Panc1 (cell line): ENCODE results near the gene SNRK. TPM values are rescaled to one million over a fixed set of nuclear protein-coding genes. Genes with fewer than 3 reads are reported as not detected.

Source experiments
- ATAC-seq: fragments of 200-7000 bp; cut with Tn5 transposase; 2 replicates; pipeline ENCODE4 v1.9.1; 2020; ENCODE audit warnings: mild to moderate bottlenecking, moderate library complexity
- BruUV-seq: library from RNA; stranded (reverse); fragments of 400-500 nt; replicated peaks from 2 replicates; lab custom pipeline; 2021; lab: Mats Ljungman, UMichigan
- CTCF ChIA-PET: fragments of 300-600 bp; sonication (Branson Sonifier 250); formaldehyde crosslinking; loops from one replicate; lab custom pipeline; 2022; ENCODE audit warnings: antibody characterized with exemption; lab: Charles Lee
- POLR2A ChIA-PET: fragments of 300-600 bp; sonication (Branson Sonifier 250); formaldehyde crosslinking; loops from one replicate; lab custom pipeline; 2022; ENCODE audit warnings: antibody characterized with exemption; lab: Charles Lee
- DNase-seq: peaks from one replicate; pipeline ENCODE4 v3.0.0-alpha.2; 2010; ENCODE audit warnings: low read depth, low spot score
- H3K27ac ChIP-seq: 2 replicates; pipeline ENCODE4 v1.5.1; 2011; ENCODE audit warnings: mild to moderate bottlenecking, low read length, inconsistent platforms
- H3K27me3 ChIP-seq: fragments of 200-500 bp; sonication (Bioruptor generic); 2 replicates; pipeline ENCODE4 v1.6.0; 2014; ENCODE audit warnings: low read length, inconsistent platforms; ENCODE audit not compliant: control insufficient read depth, insufficient read depth
- H3K36me3 ChIP-seq: fragments of 200-500 bp; sonication (Bioruptor generic); 2 replicates; pipeline ENCODE4 v1.5.1; 2014; ENCODE audit warnings: inconsistent platforms, mild to moderate bottlenecking, low read length, moderate library complexity; ENCODE audit not compliant: control insufficient read depth, insufficient read depth
- H3K4me1 ChIP-seq: 2 replicates; pipeline ENCODE4 v1.5.1; 2011; ENCODE audit warnings: inconsistent platforms, mild to moderate bottlenecking, low read length, moderate library complexity; ENCODE audit not compliant: control insufficient read depth, insufficient read depth
- H3K4me3 ChIP-seq, 2 experiments: 2 replicates each; pipeline ENCODE4 v1.5.1; 2011 to 2012; ENCODE audit warnings: low read depth in 2 of 2, low read length in 2 of 2, mild to moderate bottlenecking in 2 of 2, inconsistent platforms in 1 of 2, moderate library complexity in 1 of 2
- H3K9me3 ChIP-seq: fragments of 200-500 bp; sonication (Bioruptor generic); 2 replicates; pipeline ENCODE4 v1.5.1; 2014; ENCODE audit warnings: low read depth, mild to moderate bottlenecking, inconsistent platforms, low read length, moderate library complexity; ENCODE audit not compliant: control insufficient read depth, insufficient read depth
- CTCF ChIP-seq: fragments of 450-650 bp; IDR thresholded peaks from 2 replicates; pipeline ENCODE4 v1.5.1; 2017; ENCODE audit warnings: mild to moderate bottlenecking
- POLR2AphosphoS5 ChIP-seq: IDR thresholded peaks from 2 replicates; pipeline ENCODE4 v1.6.1; 2012; ENCODE audit warnings: mild to moderate bottlenecking, low read depth, low read length, moderate library complexity
- REST ChIP-seq, 2 experiments: IDR thresholded peaks; 2 replicates each; pipeline ENCODE4 v1.6.1; 2011 to 2012; ENCODE audit warnings: low read depth in 2 of 2, control low read depth in 1 of 2, low read length in 1 of 2, mild to moderate bottlenecking in 1 of 2, moderate library complexity in 1 of 2; ENCODE audit not compliant: insufficient read depth in 1 of 2
- SIN3A ChIP-seq: IDR thresholded peaks from 2 replicates; pipeline ENCODE4 v1.6.1; 2012; ENCODE audit warnings: low read depth, mild to moderate bottlenecking, low read length, moderate library complexity, borderline replicate concordance; ENCODE audit not compliant: insufficient read depth
- TCF7L2 ChIP-seq: IDR thresholded peaks from 2 replicates; pipeline ENCODE4 v1.6.1; 2011; ENCODE audit warnings: mild to moderate bottlenecking, low read depth, low read length, inconsistent platforms
- in situ Hi-C: cut with HindIII; loops from 2 replicates; pipeline ENCODE4 v1.10.0; 2016; ENCODE audit warnings: low sequenced_read_pairs, low pct_unique_long_range_greater_than_20kb
- intact Hi-C: fragments of 100-400 bp; cut with micrococcal nuclease; formaldehyde crosslinking; loops from one replicate; pipeline ENCODE4 v1.10.0; 2022; ENCODE audit not compliant: unreplicated experiment
- total RNA-seq: library from RNA; stranded (reverse); gene quantifications from one replicate; pipeline ENCODE4 v1.2.1, GENCODE V29; 2021; ENCODE audit not compliant: unreplicated experiment

The SNRK gene
- total RNA-seq, 1 experiment from 2014 or later = 11.0 TPM

GRCh38 chr3:43260412-43260811 is 25.9 kb upstream of the SNRK start:
- no peaks in the 10 kb centered on the region for H3K27me3 ChIP-seq
- no peaks in the 10 kb centered on the region for H3K36me3 ChIP-seq
- TF ChIP-seq TCF7L2 (no peak), REST (IDR thresholded peaks at IDR 0.05; ENCODE audit: insufficient read depth in 1 of 2, low read depth in 2 of 2, low read length in 1 of 2) (no peak), SIN3A (no peak), POLR2AphosphoS5 (no peak), CTCF (no peak)
- ChIA-PET CTCF (no interaction called here), POLR2A (no interaction called here)
- H3K4me1 ChIP-seq = no peaks in the 10 kb centered on the region
- in situ Hi-C loops = no loop called here
- intact Hi-C loops = no loop called here
- H3K4me3 ChIP-seq = no peak overlapping the region
- no peak overlapping the region for H3K27ac ChIP-seq
- DNase-seq (no peak), ATAC-seq (no peak)
- BruUV-seq = no TSS peak
- no peaks in the 10 kb centered on the region for H3K9me3 ChIP-seq

- DNase-seq (no peak), ATAC-seq (no peak)
- in situ Hi-C loops = no loop called here
- no peaks in the 10 kb centered on the region for H3K9me3 ChIP-seq
- POLR2A ChIA-PET = no interaction called here
- no peaks in the 10 kb centered on the region for H3K4me1 ChIP-seq
- intact Hi-C loops = no loop called here
- no peak overlapping the region for H3K4me3 ChIP-seq
- no TSS peak for BruUV-seq
- no peak for TF ChIP-seq CTCF
- TF ChIP-seq SIN3A = no peak
- no peak for TF ChIP-seq TCF7L2
- no peak overlapping the region for H3K27ac ChIP-seq
- no peaks in the 10 kb centered on the region for H3K27me3 ChIP-seq
- no peaks in the 10 kb centered on the region for H3K36me3 ChIP-seq
- CTCF ChIA-PET = no interaction called here
These were observed 24.1 kb upstream of the SNRK start for GRCh38 chr3:43262194-43262593.

GRCh38 chr3:43266451-43266850 is 19.9 kb upstream of the SNRK start:
- in situ Hi-C loops = no loop called here
- no peak overlapping the region for H3K4me3 ChIP-seq

More at GRCh38 chr3:43266451-43266850, 19.9 kb upstream of the SNRK start:
- H3K27me3 ChIP-seq = no peaks in the 10 kb centered on the region
- ChIA-PET POLR2A (no interaction called here), CTCF (no interaction called here)
- no peaks in the 10 kb centered on the region for H3K4me1 ChIP-seq
- TF ChIP-seq POLR2AphosphoS5 (no peak), SIN3A (no peak), REST (IDR thresholded peaks at IDR 0.05; ENCODE audit: insufficient read depth in 1 of 2, low read depth in 2 of 2, low read length in 1 of 2) (no peak), TCF7L2 (no peak), CTCF (no peak)
- DNase-seq = no peak
- H3K9me3 ChIP-seq = no peaks in the 10 kb centered on the region
- no peak for ATAC-seq
- H3K27ac ChIP-seq = no peak overlapping the region
- no peaks in the 10 kb centered on the region for H3K36me3 ChIP-seq
- intact Hi-C loops = no loop called here
- no TSS peak for BruUV-seq
